Trophoblast cell (in vitro differentiated cells and primary cell): ENCODE data around the gene MAP3K7.

Experiments used
- DNase-seq, 2 donors: peaks; one replicate each; pipeline ENCODE4 v3.0.0-alpha.2; 2016
- H2AFZ ChIP-seq: 2 replicates; pipeline ENCODE4 v1.6.1; 2013; ENCODE audit warnings: low read length, moderate library complexity, mild to moderate bottlenecking; ENCODE audit not compliant: insufficient read depth, poor library complexity
- H2AK5ac ChIP-seq: 2 replicates; pipeline ENCODE4 v1.6.1; 2013; ENCODE audit warnings: mild to moderate bottlenecking, low read length
- H2BK120ac ChIP-seq: 2 replicates; pipeline ENCODE4 v1.6.1; 2013; ENCODE audit warnings: low read length, mild to moderate bottlenecking, moderate library complexity; ENCODE audit not compliant: insufficient read depth, poor library complexity
- H2BK12ac ChIP-seq: 2 replicates; pipeline ENCODE4 v1.6.1; 2013; ENCODE audit warnings: mild to moderate bottlenecking, low read length, moderate library complexity
- H2BK5ac ChIP-seq: 2 replicates; pipeline ENCODE4 v1.6.1; 2013; ENCODE audit warnings: low read length, low read depth, moderate library complexity, mild to moderate bottlenecking; ENCODE audit not compliant: poor library complexity
- H3K14ac ChIP-seq: 2 replicates; pipeline ENCODE4 v1.6.1; 2013; ENCODE audit warnings: mild to moderate bottlenecking, low read length
- H3K18ac ChIP-seq: 2 replicates; pipeline ENCODE4 v1.6.1; 2013; ENCODE audit warnings: mild to moderate bottlenecking, low read length
- H3K23ac ChIP-seq: 2 replicates; pipeline ENCODE4 v1.6.1; 2013; ENCODE audit warnings: low read length
- H3K27ac ChIP-seq: 2 replicates; pipeline ENCODE4 v1.5.1; 2013; ENCODE audit warnings: low read depth, mild to moderate bottlenecking, inconsistent platforms, low read length, moderate library complexity
- H3K27me3 ChIP-seq: 2 replicates; pipeline ENCODE4 v1.6.1; 2013; ENCODE audit warnings: inconsistent platforms, mild to moderate bottlenecking, low read length, moderate library complexity; ENCODE audit not compliant: insufficient read depth
- H3K36me3 ChIP-seq, 2 experiments: 1 replicate in 1 of 2; 2 replicates in 1 of 2; pipeline ENCODE4 v1.6.1; 2013; ENCODE audit warnings: low read length in 2 of 2, mild to moderate bottlenecking in 2 of 2, moderate library complexity in 1 of 2; ENCODE audit not compliant: insufficient read depth in 2 of 2, control insufficient read depth in 1 of 2
- H3K4ac ChIP-seq: 2 replicates; pipeline ENCODE4 v1.6.1; 2013; ENCODE audit warnings: low read depth, mild to moderate bottlenecking, low read length, moderate library complexity
- H3K4me1 ChIP-seq, 2 experiments: 1 replicate in 1 of 2; 2 replicates in 1 of 2; pipeline ENCODE4 v1.6.1; 2013; ENCODE audit warnings: low read length in 2 of 2, mild to moderate bottlenecking in 2 of 2, moderate library complexity in 1 of 2; ENCODE audit not compliant: insufficient read depth in 2 of 2, control insufficient read depth in 1 of 2
- H3K4me2 ChIP-seq: 2 replicates; pipeline ENCODE4 v1.6.1; 2013; ENCODE audit warnings: inconsistent platforms, mild to moderate bottlenecking, low read length, moderate library complexity
- H3K4me3 ChIP-seq: 2 replicates; pipeline ENCODE4 v1.5.1; 2013; ENCODE audit warnings: mild to moderate bottlenecking, low read depth, low read length, inconsistent platforms
- H3K79me1 ChIP-seq: one replicate; pipeline ENCODE4 v1.6.1; 2013; ENCODE audit warnings: low read length
- H3K79me2 ChIP-seq: 2 replicates; pipeline ENCODE4 v1.6.1; 2013; ENCODE audit warnings: low read length, mild to moderate bottlenecking; ENCODE audit not compliant: control insufficient read depth, insufficient read depth, poor library complexity
- H3K9ac ChIP-seq: 2 replicates; pipeline ENCODE4 v1.6.1; 2013; ENCODE audit warnings: mild to moderate bottlenecking, low read length
- H3K9me3 ChIP-seq: 2 replicates; pipeline ENCODE4 v1.6.1; 2013; ENCODE audit warnings: low read depth, mild to moderate bottlenecking, control low read depth, inconsistent platforms, low read length; ENCODE audit not compliant: insufficient read depth
- H4K12ac ChIP-seq: 2 replicates; pipeline ENCODE4 v1.6.1; 2013; ENCODE audit warnings: low read depth, mild to moderate bottlenecking, low read length, moderate library complexity
- H4K8ac ChIP-seq: 2 replicates; pipeline ENCODE4 v1.6.1; 2013; ENCODE audit warnings: low read depth, mild to moderate bottlenecking, low read length, moderate library complexity
- H4K91ac ChIP-seq: one replicate; pipeline ENCODE4 v1.6.1; 2013; ENCODE audit warnings: low read depth, mild to moderate bottlenecking, low read length, moderate library complexity
- WGBS: extraction: QIAGEN DNeasy Blood & Tissue Kit; methylation state at CpG from one replicate; pipeline ENCODE4 v1.1.7; 2013; ENCODE audit warnings: missing lambda C conversion rate; ENCODE audit not compliant: insufficient read length, insufficient coverage; ENCODE audit errors: extremely low coverage; 5-methylcytosine and 5-hydroxymethylcytosine counted together

MAP3K7 gene

GRCh38 chr6:90557006-90557405 is 29.9 kb downstream of the MAP3K7 start:
- WGBS = no CpG with 5 or more reads among the region's 1 CpG
- Histone ChIP-seq H2AK5ac (no peak overlapping the region), H3K4me3 (no peak overlapping the region), H3K9me3 (peaks cover 1% of the 10 kb centered on the region), H2BK12ac (no peak overlapping the region), H3K14ac (no peak overlapping the region), H3K9ac (no peak overlapping the region), H3K27me3 (no peaks in the 10 kb centered on the region), H3K79me2 (no peaks in the 10 kb centered on the region), H2BK5ac (no peak overlapping the region), H3K79me1 (no peaks in the 10 kb centered on the region), H3K4ac (no peak overlapping the region), H4K8ac (no peak overlapping the region), H2AFZ (no peak overlapping the region), H4K12ac (no peak overlapping the region), H3K36me3 (peaks cover 11 to 12% of the 10 kb centered on the region in 2 experiments), H3K23ac (no peak overlapping the region), H3K4me1 (no peaks in the 10 kb centered on the region), H3K27ac (no peak overlapping the region), H3K4me2 (no peak overlapping the region), H4K91ac (no peak overlapping the region), H2BK120ac (no peak overlapping the region), H3K18ac (no peak overlapping the region)
- DNase-seq = no peak

DNA sequence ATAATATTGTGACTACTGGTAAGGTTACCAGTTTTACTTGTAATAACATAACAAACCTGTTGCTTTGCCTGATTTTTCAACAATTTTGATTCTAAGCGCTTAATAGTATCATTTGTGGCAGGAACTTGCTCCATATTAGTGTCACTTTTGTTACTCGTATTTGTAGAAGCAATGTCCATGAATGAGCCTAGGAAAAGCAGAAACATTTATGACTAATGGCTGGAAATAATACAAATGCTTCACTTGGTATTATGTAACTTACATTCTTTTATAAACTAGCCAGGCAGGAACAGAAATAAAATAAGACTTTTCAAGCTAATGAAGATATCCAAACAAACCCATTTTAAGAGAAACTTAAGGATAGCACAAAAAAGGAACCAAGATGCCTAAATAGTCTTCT is 38.9 kb downstream of the MAP3K7 start:
- WGBS = no CpG with 5 or more reads among the region's 2 CpGs
- no peaks in the 10 kb centered on the region for H3K79me2 ChIP-seq
- no peak overlapping the region for H3K14ac ChIP-seq
- no peaks in the 10 kb centered on the region for H3K27me3 ChIP-seq
- H3K23ac ChIP-seq = no peak overlapping the region
- no peak overlapping the region for H3K4me3 ChIP-seq
- H3K9me3 ChIP-seq = peaks cover under 1% of the 10 kb centered on the region
- H3K18ac ChIP-seq = no peak overlapping the region
- no peak overlapping the region for H4K91ac ChIP-seq
- H4K12ac ChIP-seq = no peak overlapping the region
- H3K4ac ChIP-seq = no peak overlapping the region
- H3K27ac ChIP-seq = no peak overlapping the region
- no peak overlapping the region for H3K4me2 ChIP-seq
- no peaks in the 10 kb centered on the region for H3K79me1 ChIP-seq
- H2BK5ac ChIP-seq = no peak overlapping the region
- no peak overlapping the region for H2BK12ac ChIP-seq
- H3K9ac ChIP-seq = no peak overlapping the region
- H2AFZ ChIP-seq = no peak overlapping the region
- peak; percentile 4 to 58 for DNase-seq
- H2BK120ac ChIP-seq = no peak overlapping the region
- peaks cover 3 to 16% of the 10 kb centered on the region in 2 experiments for H3K36me3 ChIP-seq
- no peak overlapping the region for H4K8ac ChIP-seq
- H3K4me1 ChIP-seq = no peaks in the 10 kb centered on the region
- H2AK5ac ChIP-seq = no peak overlapping the region

GRCh38 chr6:90547079-90547478 is 39.8 kb downstream of the MAP3K7 start:
- H3K23ac ChIP-seq = no peak overlapping the region
- H4K8ac ChIP-seq = no peak overlapping the region
- no peak overlapping the region for H3K9ac ChIP-seq
- no peaks in the 10 kb centered on the region for H3K79me1 ChIP-seq
- H2BK5ac ChIP-seq = no peak overlapping the region
- no peak overlapping the region for H3K4ac ChIP-seq
- H2AK5ac ChIP-seq = no peak overlapping the region
- no peak overlapping the region for H3K4me3 ChIP-seq
- no peak overlapping the region for H4K91ac ChIP-seq
- no CpG with 5 or more reads among the region's 4 CpGs for WGBS
- no peaks in the 10 kb centered on the region for H3K79me2 ChIP-seq
- no peak overlapping the region for H2BK120ac ChIP-seq
- peaks cover 3 to 16% of the 10 kb centered on the region in 2 experiments for H3K36me3 ChIP-seq
- H3K27me3 ChIP-seq = no peaks in the 10 kb centered on the region
- no peak overlapping the region for H3K14ac ChIP-seq
- no peak overlapping the region for H2BK12ac ChIP-seq
- H4K12ac ChIP-seq = no peak overlapping the region
- no peak overlapping the region for H3K4me2 ChIP-seq
- H2AFZ ChIP-seq = no peak overlapping the region
- no peaks in the 10 kb centered on the region for H3K4me1 ChIP-seq
- H3K18ac ChIP-seq = no peak overlapping the region
- no peaks in the 10 kb centered on the region for H3K9me3 ChIP-seq
- H3K27ac ChIP-seq = no peak overlapping the region
- DNase-seq = no peak

DNA sequence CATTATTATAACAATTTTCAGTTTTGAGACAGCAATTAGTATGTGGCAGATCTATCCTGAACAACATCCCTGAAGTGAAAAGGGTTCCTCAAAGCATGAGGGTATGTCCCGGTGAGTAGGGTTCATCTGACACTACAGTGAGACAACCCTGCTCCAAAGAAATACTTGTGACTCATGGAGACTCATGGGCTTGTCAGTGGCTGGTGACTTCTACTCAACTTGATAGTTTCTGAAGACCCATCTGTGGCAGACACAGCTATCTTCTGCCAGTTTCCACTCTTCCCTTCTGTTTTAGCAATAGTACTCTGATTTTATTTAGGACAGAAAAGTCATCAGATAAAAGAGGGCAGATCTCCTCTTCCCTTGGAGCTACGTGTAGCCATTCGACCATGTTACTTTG is 41.4 kb downstream of the MAP3K7 start:
- Histone ChIP-seq H3K4me2 (no peak overlapping the region), H4K8ac (no peak overlapping the region), H4K12ac (no peak overlapping the region), H3K18ac (no peak overlapping the region), H3K9me3 (no peaks in the 10 kb centered on the region), H2AFZ (no peak overlapping the region), H3K9ac (no peak overlapping the region), H2AK5ac (no peak overlapping the region), H3K4ac (no peak overlapping the region), H3K14ac (no peak overlapping the region), H4K91ac (no peak overlapping the region), H3K23ac (no peak overlapping the region), H2BK120ac (no peak overlapping the region), H3K4me3 (no peak overlapping the region), H2BK5ac (no peak overlapping the region), H3K27ac (no peak overlapping the region), H2BK12ac (no peak overlapping the region), H3K79me1 (no peaks in the 10 kb centered on the region), H3K36me3 (peaks cover 3 to 16% of the 10 kb centered on the region in 2 experiments), H3K79me2 (no peaks in the 10 kb centered on the region), H3K27me3 (no peaks in the 10 kb centered on the region), H3K4me1 (no peaks in the 10 kb centered on the region)
- WGBS = no CpG with 5 or more reads among the region's 3 CpGs
- DNase-seq = no peak
